ENCODE results near the gene UTP25. TPM values are rescaled to one million over a fixed set of nuclear protein-coding genes. Genes with fewer than 3 reads are reported as not detected.

UTP25 gene
- total RNA-seq, 1 experiment from 2014 or later: 7.4 TPM

GRCh38 chr1:209862391-209863356 lies 34.9 kb downstream of the UTP25 start:
- in situ Hi-C loops (cut with HindIII; ENCODE audit: low pct_unique_long_range_greater_than_20kb, low sequenced_read_pairs): loop anchor here (25.0 kb wide), 1 partner anchor 125 kb away; no protein-coding TSS in a partner anchor
- no peak for DNase-seq (ENCODE audit: low read depth)

GRCh38 chr1:209863766-209864485 lies 36.2 kb downstream of the UTP25 start:
- in situ Hi-C loops (cut with HindIII; ENCODE audit: low pct_unique_long_range_greater_than_20kb, low sequenced_read_pairs): loop anchor here (25.0 kb wide), 1 partner anchor 123 kb away; no protein-coding TSS in a partner anchor
- DNase-seq (ENCODE audit: low read depth): no peak

GRCh38 chr1:209866201-209866600 lies 38.4 kb downstream of the UTP25 start:
- in situ Hi-C loops (cut with HindIII; ENCODE audit: low pct_unique_long_range_greater_than_20kb, low sequenced_read_pairs): loop anchor here (25.0 kb wide), 1 partner anchor 121 kb away; no protein-coding TSS in a partner anchor
- DNase-seq (ENCODE audit: low read depth): no peak

- no peak for DNase-seq (ENCODE audit: low read depth)
- in situ Hi-C loops (cut with HindIII; ENCODE audit: low pct_unique_long_range_greater_than_20kb, low sequenced_read_pairs): loop anchor here (25.0 kb wide), 1 partner anchor 118 kb away; no protein-coding TSS in a partner anchor
These were observed 41.7 kb downstream of the UTP25 start for GRCh38 chr1:209869291-209870149.

GRCh38 chr1:209870151-209870831 lies 42.5 kb downstream of the UTP25 start:
- DNase-seq (ENCODE audit: low read depth): no peak
- in situ Hi-C loops (cut with HindIII; ENCODE audit: low pct_unique_long_range_greater_than_20kb, low sequenced_read_pairs): loop anchor here (25.0 kb wide), 1 partner anchor 117 kb away; no protein-coding TSS in a partner anchor

GRCh38 chr1:209871006-209871405 lies 43.2 kb downstream of the UTP25 start:
- no peak for DNase-seq (ENCODE audit: low read depth)
- in situ Hi-C loops (cut with HindIII; ENCODE audit: low pct_unique_long_range_greater_than_20kb, low sequenced_read_pairs): loop anchor here (25.0 kb wide), 1 partner anchor 116 kb away; no protein-coding TSS in a partner anchor

GRCh38 chr1:209871430-209871829 lies 43.7 kb downstream of the UTP25 start:
- DNase-seq (ENCODE audit: low read depth): no peak
- in situ Hi-C loops (cut with HindIII; ENCODE audit: low pct_unique_long_range_greater_than_20kb, low sequenced_read_pairs): loop anchor here (25.0 kb wide), 1 partner anchor 116 kb away; no protein-coding TSS in a partner anchor

GRCh38 chr1:209873067-209873799 lies 45.5 kb downstream of the UTP25 start:
- in situ Hi-C loops (cut with HindIII; ENCODE audit: low pct_unique_long_range_greater_than_20kb, low sequenced_read_pairs): loop anchor here (25.0 kb wide), 1 partner anchor 114 kb away; no protein-coding TSS in a partner anchor
- DNase-seq (ENCODE audit: low read depth): no peak

- DNase-seq (ENCODE audit: low read depth): peak; percentile 72
- in situ Hi-C loops (cut with HindIII; ENCODE audit: low pct_unique_long_range_greater_than_20kb, low sequenced_read_pairs): no loop called here
These were observed 47.7 kb downstream of the UTP25 start for GRCh38 chr1:209875515-209875914.

- in situ Hi-C loops (cut with HindIII; ENCODE audit: low pct_unique_long_range_greater_than_20kb, low sequenced_read_pairs): no loop called here
- no peak for DNase-seq (ENCODE audit: low read depth)
These were observed 48.5 kb downstream of the UTP25 start for GRCh38 chr1:209876078-209876800.

GRCh38 chr1:209877087-209877764 lies 49.5 kb downstream of the UTP25 start:
- in situ Hi-C loops (cut with HindIII; ENCODE audit: low pct_unique_long_range_greater_than_20kb, low sequenced_read_pairs): no loop called here
- DNase-seq (ENCODE audit: low read depth): no peak

GRCh38 chr1:209878964-209879363 lies 51.2 kb downstream of the UTP25 start:
- in situ Hi-C loops (cut with HindIII; ENCODE audit: low pct_unique_long_range_greater_than_20kb, low sequenced_read_pairs): no loop called here
- DNase-seq (ENCODE audit: low read depth): no peak

GRCh38 chr1:209879539-209879938 lies 51.8 kb downstream of the UTP25 start:
- DNase-seq (ENCODE audit: low read depth): peak; percentile 82

GRCh38 chr1:209880031-209880430 lies 52.3 kb downstream of the UTP25 start:
- DNase-seq (ENCODE audit: low read depth): no peak
- in situ Hi-C loops (cut with HindIII; ENCODE audit: low pct_unique_long_range_greater_than_20kb, low sequenced_read_pairs): no loop called here

More at GRCh38 chr1:209879539-209879938, 51.8 kb downstream of the UTP25 start:
- in situ Hi-C loops (cut with HindIII; ENCODE audit: low pct_unique_long_range_greater_than_20kb, low sequenced_read_pairs): no loop called here

- DNase-seq (ENCODE audit: low read depth): no peak
These were observed 53.8 kb downstream of the UTP25 start for GRCh38 chr1:209881619-209882018.

GRCh38 chr1:209882286-209882685 lies 54.5 kb downstream of the UTP25 start:
- in situ Hi-C loops (cut with HindIII; ENCODE audit: low pct_unique_long_range_greater_than_20kb, low sequenced_read_pairs): no loop called here
- DNase-seq (ENCODE audit: low read depth): no peak

More at GRCh38 chr1:209881619-209882018, 53.8 kb downstream of the UTP25 start:
- in situ Hi-C loops (cut with HindIII; ENCODE audit: low pct_unique_long_range_greater_than_20kb, low sequenced_read_pairs): no loop called here
